SIG-M5 treated with dmso at 0.1 percent for 504 hours (cell line): ENCODE data around the gene TMEM271.
"Not testable (repeated sequence)": the region's sequence is repeated elsewhere in the genome, so short reads cannot be mapped to it uniquely, and the experiment has no call there.

ENCODE experiments used
- DNase-seq: peaks from one replicate; lab custom pipeline; 2025; ENCODE audit not compliant: unreplicated experiment; lab: John Stamatoyannopoulos, UW

The TMEM271 gene

DNA sequence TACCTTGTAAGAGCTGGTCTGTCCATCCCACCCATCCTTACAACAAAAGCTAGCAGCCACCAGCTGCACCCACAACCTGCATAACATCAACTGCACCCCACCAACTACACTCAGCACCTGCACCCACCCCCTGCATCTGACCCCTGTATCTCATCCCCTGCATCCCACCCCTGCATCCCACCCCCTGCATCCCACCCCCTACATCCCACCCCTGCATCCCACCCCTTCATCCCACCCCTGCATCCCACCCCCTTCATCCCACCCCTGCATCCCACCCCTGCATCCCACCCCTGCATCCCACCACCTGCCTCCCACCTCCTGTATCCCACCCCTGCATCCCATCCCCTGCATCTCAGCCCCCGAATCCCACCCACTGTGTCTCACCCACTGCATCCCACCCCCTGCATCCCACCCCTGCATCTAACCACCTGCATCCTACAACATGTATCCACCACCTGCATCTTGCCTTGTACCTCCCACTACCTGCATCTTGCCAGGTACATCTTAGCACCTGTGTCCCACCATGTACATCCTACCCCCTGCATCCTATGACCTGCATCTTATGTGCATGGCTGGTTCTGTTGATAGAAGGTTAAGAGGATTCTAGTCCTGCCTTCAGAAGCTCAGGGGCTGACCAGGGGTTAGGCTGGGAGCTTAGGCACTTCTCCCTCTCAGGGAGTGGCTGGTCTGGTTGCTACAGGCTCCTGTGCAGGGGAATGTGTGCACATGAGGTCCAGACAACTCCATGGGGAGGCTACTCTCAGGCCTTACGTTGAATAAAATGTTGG, 9.4 kb downstream of the TMEM271 start:
- no peak for DNase-seq

- DNase-seq: no peak
These were observed 10.1 kb downstream of the TMEM271 start for GRCh38 chr4:566035-566434.

DNA sequence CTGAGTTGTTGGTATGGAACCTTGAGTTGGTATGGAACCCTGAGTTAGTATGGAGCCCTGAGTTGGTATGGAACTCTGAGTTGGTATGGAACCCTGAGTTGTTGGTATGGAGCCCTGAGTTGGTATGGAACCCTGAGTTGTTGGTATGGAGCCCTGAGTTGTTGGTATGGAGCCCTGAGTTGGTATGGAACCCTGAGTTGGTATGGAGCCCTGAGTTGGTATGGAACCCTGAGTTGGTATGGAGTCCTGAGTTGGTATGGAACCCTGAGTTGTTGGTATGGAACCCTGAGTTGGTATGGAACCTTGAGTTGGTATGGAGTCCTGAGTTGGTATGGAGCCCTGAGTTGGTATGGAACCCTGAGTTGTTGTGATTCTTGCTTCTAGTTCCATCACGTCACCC, 10.5 kb downstream of the TMEM271 start:
- not testable (repeated sequence) for DNase-seq

- not testable (repeated sequence) for DNase-seq
These were observed 13.6 kb downstream of the TMEM271 start for GRCh38 chr4:562458-562857.

GRCh38 chr4:561426-561825, 14.7 kb downstream of the TMEM271 start:
- no peak for DNase-seq

DNA sequence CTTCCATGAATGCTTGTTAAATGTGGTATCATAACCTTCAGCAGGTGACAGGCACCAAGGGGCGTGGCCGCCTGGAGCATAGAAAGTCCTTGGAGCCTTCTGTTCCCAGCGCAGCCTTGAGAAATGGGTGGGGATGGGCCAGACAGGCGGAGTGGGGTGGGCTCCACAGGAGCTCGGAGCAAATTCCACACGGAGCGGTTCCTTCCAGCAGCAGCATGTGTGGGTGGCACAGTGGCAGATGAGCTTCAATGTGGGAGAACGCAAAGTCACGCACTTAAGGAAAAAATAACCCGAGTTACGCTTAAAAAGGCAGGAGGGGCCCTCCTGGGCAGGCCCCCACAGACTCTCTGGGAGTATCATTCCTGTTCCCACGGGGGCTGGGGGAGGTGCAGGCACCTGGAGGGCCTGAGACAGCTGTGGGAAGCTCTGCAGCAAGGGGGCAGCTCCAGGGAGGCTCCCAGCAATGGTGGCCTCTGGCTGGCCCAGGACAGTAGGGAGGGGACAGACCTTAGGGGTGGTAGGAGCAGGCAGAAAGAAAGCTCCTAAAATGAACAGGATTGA, 15.3 kb downstream of the TMEM271 start:
- no peak for DNase-seq

- no peak for DNase-seq
These were observed 16.0 kb downstream of the TMEM271 start for GRCh38 chr4:560061-560460.

DNA sequence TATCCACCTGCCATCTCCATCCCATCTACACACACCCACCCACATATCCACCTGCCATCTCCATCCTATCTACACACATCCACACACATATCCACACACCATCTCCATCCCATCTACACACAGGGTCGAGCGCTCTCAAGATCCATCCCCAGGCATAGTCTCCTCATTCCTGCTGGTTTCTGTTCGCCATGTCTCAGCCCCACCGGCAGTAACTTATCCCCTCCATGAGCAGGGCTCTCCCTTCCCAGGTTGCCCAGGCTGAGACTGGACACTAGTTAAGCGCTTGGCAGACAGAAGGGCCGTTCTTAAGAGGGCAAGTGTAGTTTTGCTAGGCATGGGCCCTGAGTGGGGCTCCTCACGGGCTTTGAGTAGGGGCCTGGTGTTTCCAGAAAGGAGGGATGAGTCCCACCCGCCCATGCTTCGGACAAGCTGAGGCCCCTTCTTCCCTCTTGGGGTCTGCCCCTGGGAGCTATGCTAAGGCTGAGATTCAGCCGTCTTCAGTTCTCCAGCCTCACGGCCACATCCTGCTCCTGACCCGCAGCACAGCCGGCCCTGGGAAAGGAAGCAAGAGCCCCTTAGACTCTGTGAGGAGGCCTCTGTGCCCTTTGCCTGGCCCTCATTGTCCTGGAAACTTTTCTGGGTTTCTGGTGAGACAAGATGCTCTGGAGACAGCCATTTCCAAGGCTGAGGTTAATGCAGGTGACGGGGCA, 20.4 kb downstream of the TMEM271 start:
- no peak for DNase-seq

DNA sequence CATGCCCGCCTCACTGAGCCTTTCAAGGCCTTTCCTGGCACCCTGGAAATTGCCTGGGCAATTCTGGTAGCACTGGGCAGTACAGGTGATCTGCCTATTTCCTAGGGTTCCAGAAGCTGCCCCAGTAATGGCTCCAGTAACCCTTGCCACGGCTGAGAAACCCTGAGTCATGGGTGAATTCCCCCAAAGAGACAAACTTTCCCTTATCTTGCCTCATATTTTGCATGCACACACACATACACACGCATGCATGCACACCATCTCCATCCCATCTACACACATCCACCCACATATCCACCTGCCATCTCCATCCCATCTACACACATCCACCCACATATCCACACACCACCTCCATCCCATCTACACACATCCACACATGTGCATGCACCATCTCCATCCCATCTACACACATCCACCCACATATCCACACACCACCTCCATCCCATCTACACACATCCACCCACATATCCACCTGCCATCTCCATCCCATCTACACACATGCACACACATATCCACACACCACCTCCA, 21.2 kb downstream of the TMEM271 start:
- DNase-seq: not testable (repeated sequence)

DNA sequence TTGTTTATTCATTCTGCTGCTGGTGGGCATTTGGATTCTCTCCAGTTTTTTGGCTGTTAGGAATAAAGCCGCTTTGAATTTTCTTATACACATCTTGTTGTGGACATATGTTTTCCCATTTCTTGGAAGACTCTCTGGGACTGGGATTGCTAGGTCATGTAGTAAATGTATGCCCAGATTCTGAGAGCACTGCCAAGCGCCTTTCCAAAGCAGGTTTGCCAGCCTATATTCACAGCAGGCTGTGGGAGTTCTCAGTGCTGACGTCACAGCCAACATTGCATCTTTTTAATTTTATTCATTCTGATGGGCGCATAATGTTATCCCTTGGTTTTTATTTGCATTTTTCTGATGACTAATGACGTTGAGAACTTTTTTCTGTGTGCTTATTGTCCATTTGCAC, 24.1 kb downstream of the TMEM271 start:
- no peak for DNase-seq

GRCh38 chr4:550268-550667, 25.8 kb downstream of the TMEM271 start:
- DNase-seq: not testable (repeated sequence)

GRCh38 chr4:548976-549375, 27.1 kb downstream of the TMEM271 start:
- no peak for DNase-seq

DNA sequence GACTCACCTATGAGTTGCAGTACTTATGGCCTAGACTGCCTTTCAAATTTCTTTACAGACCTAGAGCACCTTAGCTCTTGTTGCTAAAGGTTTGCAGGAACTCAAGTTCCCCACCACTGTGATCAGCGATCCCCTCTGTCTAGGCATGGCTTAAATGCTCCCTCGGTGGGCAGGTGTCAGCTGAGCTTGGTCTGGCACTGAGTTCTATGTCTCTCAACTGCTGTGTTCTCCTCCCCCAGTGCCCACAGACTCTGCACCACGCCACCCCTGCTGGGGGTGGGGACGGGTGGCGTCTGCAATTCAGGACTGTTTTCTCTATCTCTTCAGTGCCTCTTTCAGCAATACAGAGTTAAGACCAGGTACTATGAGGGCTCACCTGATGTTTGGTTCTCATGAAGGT, 30.5 kb downstream of the TMEM271 start:
- DNase-seq: no peak

DNA sequence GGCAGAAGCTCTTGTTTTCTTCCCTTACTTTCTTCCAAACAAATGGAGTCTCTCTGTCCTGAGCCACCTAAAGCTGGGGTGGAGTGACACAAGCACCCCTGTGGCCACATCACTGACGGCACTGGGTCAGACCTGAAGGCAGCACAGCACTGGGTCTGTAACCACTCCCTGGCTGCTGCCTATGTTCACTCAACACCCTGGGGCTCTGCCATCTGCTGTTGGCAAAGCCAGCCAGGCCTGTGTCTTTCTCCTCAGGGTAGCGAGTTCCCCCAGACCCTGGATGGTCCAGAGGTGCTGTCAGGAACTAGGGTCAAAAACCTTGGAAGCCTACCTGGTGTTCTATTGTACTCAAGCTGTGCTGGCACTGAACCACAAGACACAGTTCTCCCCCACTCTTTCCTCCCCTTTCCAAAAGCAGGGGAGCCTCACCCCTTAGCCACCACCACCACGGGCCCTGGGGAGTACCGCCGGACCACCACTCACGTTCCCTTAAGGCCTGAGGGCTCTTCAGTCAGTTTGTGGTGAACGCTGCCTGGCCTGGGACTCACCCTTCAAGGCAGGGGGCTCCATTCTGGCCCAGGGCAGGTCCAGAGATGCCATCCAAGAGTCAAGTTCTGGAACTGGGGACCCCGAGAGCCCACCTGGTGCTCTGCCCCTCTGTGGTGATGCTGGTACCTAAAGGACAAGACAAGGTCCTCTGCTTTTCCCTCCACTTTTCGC, 31.5 kb downstream of the TMEM271 start:
- DNase-seq: no peak

DNA sequence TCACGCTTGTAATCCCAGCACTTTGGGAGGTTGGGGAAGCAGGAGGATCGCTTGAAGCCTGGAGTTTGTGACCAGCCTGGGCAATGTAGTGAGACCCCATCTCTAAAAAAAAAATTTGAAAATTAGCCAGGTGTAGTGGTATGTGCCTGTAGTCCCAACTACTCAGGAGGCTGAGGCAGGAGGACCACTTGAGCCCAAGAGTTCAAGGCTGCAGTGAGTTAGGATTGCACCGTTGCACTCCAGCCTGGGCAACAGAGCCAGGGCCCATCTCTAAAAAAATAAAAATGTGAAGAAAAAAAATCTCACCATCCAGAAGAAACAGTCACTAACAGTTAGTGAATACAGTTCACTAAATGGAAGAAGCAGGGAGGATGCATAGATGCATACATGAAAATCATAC, 34.8 kb downstream of the TMEM271 start:
- DNase-seq: no peak

GRCh38 chr4:538542-539142, 37.5 kb downstream of the TMEM271 start:
- no peak for DNase-seq

GRCh38 chr4:537436-538264, 38.4 kb downstream of the TMEM271 start:
- no peak for DNase-seq

DNA sequence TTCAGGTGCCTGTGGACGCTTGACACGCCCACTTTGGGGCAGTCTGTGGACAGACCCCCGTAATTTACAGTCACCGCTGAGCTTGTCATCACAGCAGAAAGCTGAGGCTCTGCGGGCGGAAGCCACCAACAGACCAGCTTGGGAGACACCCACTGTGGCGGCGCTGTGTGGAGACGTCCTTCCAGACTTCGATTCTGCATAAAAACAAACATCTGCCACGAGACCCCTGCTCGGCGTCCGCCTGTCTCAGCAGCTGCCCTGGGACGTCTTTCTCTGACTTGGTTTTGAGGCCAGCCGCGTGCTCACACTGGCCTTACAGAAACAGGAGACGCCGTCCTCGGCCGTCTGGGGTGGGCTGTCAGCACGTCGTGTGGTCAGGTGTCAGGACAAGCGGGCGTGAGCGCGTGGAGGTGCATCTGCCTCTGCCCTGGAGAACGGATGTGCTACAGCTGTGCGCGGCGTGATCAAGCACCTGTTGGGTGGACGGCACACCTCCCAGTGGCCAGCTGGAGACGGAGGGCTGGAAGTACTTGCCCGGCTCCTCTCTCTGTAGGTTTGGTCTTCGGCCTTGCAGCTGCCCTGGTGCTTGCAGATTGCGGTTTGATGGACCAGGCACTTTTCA, 39.6 kb downstream of the TMEM271 start:
- DNase-seq: no peak

- no peak for DNase-seq
These were observed 40.2 kb downstream of the TMEM271 start for GRCh38 chr4:535924-536281.
